NCI-H128 (cell line): ENCODE measurements around the gene CXorf51A.
"Not testable (repeated sequence)": the region's sequence is repeated elsewhere in the genome, so short reads cannot be mapped to it uniquely, and the experiment has no call there.

Experiments used
- DNase-seq: peaks from one replicate; lab custom pipeline; 2025; ENCODE audit not compliant: unreplicated experiment; lab: John Stamatoyannopoulos, UW

The CXorf51A gene

DNA sequence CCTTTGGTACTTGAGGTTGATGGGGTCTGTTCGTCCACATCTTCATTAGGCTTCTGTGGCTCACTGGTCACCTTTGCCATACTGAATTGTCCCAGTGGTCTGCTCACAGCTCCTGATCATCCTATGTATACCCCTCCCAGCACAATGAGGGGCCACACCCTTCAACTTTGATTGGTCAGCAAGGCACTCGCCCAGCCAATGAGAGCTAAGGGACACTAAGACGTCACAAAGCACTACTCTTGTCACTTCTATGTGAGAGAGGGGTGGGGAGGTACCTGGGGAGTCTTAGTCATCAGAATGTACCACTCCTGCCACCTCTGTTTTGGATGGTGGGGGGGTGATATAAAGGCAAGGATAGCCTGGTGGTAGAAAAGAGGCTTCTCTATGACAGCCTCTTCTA is at the start of gene CXorf51A:
Gene CXorf51A, minus strand, starts transcription at position 101 of the 400 bp plus-strand sequence. Its CDS starts 21 bp downstream, at position 80.
- not testable (repeated sequence) for DNase-seq

DNA sequence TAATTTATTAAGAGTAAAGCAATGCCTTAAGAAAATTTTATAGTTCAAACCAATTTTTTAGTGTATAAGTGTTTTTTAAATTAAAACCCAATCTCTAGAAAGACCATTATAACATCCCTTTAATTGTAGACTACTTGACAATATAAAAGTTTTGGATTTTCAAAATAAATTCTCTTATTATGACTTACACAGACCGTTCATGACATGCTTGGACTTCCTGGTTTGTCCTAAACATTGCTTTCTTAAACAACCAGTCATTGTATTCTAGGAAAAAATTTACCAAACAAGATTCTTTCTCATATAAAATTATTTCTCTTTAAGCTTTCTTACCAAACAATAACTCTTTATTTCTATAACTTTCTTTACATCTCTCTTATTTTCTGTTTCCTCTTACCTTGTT is 49.0 kb upstream of the CXorf51A start:
- DNase-seq: no peak

- no peak for DNase-seq
Measured at GRCh38 chrX:146854281-146854680, 39.7 kb upstream of the CXorf51A start.

DNA sequence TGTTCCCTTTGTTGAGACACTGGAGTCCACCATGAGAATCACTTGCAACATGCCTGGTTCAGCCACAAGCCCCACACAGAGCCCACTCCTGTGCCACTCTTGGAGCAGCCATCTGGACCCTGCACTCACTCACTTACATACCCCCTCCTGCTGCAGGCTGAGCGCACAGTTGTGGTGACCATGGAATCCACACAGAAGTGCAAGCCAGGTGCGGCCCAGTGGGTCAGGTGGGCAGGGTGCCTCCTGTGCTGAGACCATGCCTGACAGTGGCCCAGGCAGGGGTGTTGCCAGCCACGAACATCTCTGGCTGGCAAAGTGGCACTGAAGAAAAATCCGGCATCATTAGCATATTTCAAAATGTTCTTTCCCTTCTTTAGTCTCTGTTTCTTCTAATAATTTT is 17.4 kb upstream of the CXorf51A start:
- no peak for DNase-seq

DNA sequence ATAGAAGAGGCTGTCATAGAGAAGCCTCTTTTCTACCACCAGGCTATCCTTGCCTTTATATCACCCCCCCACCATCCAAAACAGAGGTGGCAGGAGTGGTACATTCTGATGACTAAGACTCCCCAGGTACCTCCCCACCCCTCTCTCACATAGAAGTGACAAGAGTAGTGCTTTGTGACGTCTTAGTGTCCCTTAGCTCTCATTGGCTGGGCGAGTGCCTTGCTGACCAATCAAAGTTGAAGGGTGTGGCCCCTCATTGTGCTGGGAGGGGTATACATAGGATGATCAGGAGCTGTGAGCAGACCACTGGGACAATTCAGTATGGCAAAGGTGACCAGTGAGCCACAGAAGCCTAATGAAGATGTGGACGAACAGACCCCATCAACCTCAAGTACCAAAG is 5.1 kb downstream of the CXorf51A start, which contains the start of gene CXorf51B:
Gene CXorf51B, plus strand, starts transcription at position 301 of the 400 bp plus-strand sequence. Its CDS starts 21 bp downstream, at position 322.
- not testable (repeated sequence) for DNase-seq
